Stimulated activated CD8-positive, alpha-beta memory T cell treated with anti-CD3 and anti-CD28 coated beads, Interleukin-15, amount 100 ng/mL, for 24 hours (primary cell): ENCODE results near the gene TMEM176A.
A peak's percentile ranks its signal among the peaks of the same experiment; 100 is the strongest.
"Not testable (repeated sequence)": the region's sequence is repeated elsewhere in the genome, so short reads cannot be mapped to it uniquely, and the experiment has no call there.

ENCODE experiments used
- DNase-seq: peaks from one replicate; pipeline ENCODE4 v3.0.0-alpha.2; 2020; ENCODE audit warnings: low read depth

Gene TMEM176A, protein sequence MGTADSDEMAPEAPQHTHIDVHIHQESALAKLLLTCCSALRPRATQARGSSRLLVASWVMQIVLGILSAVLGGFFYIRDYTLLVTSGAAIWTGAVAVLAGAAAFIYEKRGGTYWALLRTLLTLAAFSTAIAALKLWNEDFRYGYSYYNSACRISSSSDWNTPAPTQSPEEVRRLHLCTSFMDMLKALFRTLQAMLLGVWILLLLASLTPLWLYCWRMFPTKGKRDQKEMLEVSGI

DNA sequence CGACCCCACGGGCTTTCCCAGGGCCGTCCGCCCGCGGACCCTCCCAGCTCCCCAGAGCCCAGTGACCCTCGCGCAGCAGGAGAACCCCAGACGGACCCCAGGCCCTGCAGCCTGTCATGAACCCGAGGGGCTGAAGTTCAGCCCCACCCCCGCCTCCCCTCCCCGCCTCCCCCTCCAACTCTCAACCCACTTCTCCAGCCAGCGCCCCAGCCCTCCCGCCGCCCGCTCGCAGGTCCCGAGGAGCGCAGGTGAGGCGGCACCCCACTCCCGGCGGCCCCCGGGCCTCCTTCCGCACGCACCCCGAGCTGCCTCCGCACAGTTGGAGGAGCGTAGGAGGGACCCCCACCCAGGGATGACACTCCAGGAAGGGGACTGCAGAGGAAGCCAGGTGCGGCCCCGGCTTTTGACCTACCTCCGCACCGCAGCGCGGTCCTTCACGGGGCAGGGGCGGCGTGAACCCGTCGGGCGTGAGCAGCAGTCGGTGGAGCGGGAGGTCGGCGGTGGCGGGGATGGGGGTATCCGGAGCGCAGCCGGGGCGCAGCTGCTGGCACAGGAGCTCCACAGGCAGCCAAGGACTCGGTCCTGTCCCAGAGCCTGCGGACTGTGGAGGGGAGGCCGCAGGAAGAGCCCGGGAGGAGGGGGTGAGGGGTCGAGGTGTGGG lies at the start of gene TMEM176A:
Gene TMEM176A, plus strand, starts transcription at position 189 of the 661 bp plus-strand sequence. CDS start 782 bp downstream, outside the sequence.
- DNase-seq: no peak

DNA sequence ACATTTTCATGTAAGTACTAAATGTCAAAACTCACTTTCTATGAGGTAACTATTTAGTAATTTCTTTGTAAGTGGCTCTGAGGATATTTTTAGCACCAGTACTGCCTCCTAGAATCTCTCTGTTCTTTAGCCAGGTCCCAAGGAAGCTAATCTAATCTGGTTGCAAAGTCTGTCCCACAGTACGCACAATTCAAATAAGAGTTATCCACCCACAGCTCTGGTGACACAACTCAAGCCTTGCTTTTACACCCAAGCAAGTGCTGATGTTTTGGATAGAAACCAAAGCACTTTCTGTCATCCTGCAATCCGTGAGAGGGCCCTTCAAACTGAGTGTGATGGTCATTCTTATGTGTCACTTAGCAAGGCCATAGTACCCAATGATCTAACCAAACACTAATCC lies 48.9 kb upstream of the TMEM176A start:
- DNase-seq: no peak

DNA sequence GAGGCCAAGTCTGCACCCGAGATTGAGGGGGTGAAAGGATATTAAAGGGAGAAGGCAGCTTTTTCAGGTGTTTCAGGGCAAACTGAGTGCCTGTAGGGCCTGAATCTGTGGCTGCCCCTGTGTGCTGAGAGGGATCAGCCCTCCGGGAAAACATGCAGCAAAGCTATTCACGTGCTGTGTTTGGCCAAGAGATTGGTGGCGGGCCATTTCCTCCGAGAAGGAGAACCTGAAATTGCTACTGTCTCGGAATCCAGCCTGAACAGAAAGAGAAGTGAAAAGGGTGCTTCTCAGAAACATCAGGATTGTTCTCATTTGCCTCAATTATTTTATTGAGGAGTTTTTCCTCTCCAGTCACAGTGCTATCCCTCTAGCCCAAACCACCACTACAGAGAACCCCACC lies 47.3 kb upstream of the TMEM176A start:
- DNase-seq: no peak

DNA sequence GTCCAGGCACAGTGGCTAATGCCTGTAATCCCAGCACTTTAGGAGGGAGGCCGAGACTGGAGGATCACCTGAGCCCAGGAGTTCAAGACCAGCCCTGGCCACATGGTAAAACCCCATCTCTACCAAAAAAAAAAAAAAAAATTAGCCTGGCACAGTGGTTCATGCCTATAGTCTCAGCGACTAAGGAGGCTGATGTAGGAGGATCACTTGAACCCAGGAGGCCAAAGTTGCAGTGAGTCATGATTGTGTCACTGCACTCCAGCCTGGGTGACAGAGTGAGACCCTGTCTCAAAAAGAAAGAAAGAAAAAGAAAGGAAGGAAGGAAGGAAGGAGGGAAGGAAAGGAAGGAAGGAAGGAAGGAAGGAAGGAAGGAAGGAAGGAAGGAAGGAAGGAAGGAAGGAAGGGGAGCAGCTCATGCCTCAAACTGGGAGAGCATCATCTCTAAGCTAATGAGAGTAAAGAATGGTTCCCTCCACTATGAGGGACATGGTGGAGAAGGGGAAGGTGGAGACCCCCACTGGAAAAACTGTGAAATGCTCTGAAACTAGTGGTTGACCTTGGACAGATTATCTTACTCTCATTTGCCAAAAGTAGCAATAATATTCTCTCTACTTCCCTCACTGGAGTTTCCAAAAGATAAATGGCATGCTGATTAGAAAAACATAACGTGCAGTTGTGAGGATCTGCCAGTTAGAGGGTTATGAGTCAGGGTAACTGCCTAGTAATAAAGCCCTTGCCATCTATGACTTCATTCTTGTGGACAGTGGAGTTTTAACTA lies 46.6 kb upstream of the TMEM176A start:
- no peak for DNase-seq

DNA sequence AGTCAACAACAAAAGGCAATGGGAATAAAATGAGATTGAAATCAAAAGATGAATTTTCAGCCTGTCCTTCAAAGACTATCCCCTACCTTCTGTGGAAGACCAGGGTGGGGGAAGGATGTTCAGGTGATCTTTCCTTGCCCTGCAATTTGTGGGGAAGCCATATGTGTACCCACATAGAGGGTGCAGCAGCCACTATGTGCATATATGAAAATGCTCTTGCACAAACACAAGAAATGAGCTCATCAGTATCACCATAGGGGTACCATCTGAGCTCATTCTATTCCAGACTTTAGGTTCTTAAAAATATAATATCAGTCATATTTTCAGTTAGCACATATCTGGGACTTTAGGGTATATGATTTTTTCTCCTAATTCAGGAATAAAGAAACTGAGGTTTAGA lies 45.6 kb upstream of the TMEM176A start:
- DNase-seq: no peak

DNA sequence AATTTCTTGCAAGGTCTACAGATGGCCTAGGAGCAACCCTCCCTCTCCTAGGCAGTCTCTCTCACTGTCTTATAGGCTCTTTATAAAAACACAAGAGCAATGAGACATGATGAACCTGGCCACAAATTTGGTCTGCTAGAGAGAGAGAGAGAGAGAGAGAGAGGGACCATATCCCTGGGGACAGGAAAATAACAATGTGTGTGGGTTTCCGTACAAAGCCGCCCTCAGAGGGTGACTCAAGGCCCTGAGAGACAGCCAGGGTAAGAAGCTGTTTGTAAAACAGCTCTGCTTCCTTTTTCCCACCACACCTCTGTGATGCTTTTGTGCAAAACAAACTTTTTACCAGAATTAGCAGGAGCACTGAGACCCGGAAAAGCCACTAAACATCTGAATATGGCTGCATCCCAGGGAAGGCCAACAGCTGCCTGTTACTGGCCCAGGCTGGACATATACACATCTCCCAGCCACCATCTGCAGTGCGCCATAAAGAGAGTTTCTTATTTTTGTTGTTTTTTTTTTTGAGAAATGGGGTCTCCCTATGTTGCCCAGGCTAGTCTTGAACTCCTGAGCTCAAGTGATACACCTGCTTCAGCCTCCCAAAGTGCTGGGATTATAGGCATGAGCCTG lies 45.0 kb upstream of the TMEM176A start:
- no peak for DNase-seq

DNA sequence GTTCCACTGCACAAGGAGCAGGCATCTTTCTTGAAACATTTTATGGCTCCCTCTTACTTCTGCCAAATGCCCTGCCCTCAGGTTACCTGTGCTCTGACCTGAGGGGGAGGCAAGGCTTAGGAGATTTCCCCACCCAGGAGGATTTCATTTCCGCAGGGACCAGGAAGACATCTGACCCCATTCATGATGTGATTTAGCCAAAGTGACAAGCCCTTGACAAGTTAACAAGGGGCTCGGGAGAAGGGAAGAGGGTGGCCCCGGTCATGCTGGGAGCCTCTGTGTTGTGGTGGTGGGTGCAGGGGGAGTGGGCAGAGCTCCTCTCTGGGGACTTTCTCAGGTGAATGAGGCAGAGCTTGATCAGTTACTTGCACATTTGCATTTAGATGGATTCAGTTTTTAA lies 44.4 kb upstream of the TMEM176A start:
- DNase-seq: no peak

DNA sequence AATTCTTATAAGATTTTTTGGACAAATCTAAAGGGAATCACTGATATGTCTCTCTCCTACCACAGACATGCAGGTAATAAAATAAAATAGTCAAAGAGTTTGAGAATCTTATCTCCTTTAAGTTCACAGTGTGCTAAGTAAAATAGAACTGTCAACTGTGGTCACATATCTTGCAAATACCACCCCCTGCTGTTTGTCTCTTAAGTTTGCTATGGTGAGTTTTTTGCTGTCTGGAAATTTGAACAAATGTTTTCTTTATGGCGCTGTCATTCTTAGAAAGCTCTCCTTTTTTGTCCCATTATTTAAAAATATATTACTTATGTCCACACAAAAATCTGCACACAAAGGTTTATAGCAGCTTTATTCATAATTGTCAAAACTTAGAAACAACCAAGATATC lies 43.7 kb upstream of the TMEM176A start:
- DNase-seq: no peak

DNA sequence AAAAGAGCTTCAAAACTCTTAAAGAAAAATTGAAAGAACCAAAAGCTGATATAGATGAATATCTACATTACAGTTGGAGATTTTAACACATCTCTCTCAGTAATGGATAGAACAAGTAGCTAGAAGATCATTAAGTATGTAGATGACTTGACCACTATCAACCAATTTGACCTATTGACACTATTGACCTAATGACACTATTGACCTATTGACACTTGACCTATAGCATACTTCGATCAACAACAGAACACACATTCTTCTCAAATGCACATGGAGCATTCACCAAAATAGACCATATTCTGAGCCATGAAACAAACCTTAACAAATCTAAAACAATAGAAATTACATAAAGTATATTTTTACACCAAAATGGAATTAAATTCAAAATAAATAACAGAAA lies 41.1 kb upstream of the TMEM176A start:
- no peak for DNase-seq

DNA sequence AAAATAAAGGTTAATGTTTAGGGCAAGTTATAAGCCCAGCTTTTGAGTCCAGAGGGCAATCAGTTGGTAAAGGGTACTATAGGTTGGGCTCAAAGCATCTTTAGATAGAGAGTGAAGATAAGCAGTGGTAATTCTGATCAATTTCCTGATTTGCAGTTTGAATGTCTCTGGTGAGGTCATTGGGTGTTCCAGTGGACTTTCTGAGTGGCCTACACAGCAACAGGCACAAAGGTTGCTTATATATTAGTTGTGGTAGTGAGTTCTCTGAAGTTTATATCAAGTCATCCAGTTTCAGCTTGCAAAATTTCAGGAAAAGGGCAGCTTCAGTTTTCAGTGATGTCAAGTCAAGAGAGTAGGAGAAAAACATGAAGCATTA lies 34.2 kb upstream of the TMEM176A start:
- no peak for DNase-seq

DNA sequence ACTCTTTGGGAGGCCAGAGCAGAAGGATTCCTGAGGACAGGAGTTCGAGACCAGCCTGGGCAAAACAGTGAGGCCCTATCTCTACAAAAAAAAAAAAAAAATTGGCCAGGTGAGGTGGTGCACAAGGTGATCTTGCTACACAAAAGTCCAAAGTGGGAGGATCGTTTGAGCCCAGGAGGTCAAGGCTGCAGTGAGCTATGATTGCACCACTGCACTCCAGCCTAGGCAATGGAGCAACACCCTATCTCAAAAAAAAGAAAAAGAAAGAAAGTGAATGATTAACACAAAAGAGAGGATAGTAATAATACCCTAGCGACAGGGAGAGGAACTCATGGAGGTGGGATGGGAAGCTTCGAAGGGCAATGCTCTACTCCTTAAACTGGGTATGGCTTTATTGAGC lies 30.8 kb upstream of the TMEM176A start:
- no peak for DNase-seq

DNA sequence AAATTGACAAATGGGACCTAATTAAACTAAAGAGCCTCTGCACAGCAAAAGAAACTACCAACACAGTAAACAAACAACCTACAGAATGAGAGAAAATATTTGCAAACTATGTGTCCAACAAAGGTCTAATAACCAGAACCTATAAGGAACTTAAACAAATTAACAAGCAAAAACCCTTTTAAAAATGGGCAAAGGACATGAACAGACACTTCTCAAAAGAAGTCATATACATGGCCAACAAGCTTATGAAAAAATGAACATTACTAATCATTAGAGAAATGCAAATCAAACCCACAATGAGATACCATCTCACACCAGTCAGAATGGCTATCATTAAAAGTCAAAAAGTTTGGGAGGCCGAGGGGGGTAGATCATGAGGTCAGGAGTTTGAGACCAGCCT lies 26.4 kb upstream of the TMEM176A start:
- DNase-seq: not testable (repeated sequence)

DNA sequence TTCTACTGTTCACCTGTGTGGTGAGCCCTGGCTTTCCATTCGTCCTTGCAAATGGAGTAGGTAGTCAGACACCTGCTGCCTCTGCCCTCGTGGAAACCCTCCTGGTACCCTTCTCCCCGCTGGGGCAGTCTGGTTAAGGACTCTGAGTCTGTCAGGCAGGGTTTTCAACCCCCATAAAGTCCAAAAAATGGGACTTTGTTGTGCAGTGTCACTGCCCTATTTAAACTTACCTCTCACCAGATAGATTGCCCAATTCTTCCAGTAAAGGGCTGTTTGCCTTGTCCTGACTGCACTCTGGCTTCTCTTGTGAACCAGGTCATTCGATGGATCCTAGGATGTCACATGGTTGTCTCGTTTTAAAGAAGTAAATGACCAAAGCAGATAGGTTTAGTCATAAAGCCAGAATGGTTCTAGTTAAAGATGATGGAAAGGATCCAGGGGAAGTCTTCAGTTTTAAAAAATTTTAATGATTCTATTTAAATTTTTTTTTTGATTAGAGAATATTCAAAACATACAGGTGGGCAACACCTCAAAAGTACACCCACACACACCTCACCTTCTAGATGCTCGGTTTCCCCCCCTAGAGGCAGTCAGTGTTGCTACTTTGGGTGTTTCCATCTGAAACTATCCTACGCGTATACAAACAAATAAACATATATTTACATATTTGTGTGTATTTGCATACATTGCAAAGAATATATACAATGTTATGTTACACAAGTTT lies 22.4 kb upstream of the TMEM176A start:
- DNase-seq: no peak

DNA sequence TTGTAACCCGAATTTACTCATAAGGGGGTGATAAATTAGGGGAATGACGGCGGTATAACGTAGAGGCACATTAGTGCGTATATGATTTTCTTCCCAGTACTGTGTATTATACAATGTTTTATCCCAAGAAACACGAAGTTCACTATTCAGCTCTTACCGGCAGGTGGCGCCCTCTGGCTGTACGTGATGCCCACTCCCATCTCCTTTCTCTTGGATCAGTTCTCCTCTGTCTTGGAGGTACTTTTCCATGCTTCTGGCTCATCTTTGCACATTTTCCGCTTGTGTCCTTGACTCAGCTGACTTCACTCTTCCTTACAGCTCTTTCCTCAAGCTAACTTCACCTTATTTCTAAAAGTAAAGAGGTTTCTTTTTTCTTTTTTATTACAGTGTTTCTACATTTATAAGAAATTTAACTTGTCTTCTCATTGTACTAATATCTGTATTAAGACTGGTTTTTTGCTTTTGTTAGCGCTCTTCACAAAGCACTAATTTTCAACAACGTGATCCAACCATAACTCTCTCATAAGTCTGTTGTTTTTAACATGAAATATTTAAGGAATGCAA lies 21.7 kb upstream of the TMEM176A start:
- peak; percentile 59 for DNase-seq

DNA sequence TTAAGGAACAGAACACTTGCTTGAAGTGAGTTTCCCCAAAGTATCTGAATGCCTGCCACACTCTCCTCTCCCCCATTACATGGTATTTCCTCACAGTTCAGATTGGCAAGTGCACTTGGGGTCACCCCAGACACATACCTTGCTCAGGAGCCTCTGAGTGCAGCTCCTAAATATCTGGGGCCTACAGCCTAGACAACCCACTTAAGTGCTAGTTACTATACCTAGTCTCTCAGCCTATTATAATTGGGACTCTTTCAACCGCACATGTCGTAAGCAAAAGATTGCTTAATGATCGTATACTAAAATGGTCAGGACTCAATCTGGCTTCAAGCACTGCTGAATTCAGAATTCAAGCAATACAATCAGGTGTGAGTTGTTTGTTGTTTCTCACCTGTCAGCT lies 20.3 kb upstream of the TMEM176A start:
- DNase-seq: no peak

DNA sequence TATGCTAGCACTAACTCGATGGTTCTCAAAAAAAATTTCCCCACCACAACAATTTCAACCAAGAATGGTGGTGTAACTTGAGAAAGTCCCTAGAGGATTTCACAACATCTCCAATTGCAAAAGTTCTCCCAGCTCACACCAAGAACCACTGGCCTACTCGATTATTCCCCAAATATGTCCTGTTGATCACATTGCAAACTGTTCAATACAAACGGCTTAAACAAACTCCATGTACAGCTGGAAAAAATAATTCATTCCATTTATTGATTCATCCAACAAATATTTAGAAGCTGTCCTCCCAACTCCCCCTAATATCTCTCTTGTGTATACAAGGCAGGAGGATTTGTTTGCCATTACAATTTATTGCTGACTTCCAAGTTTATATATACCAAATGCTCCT lies 19.5 kb upstream of the TMEM176A start:
- DNase-seq: no peak

DNA sequence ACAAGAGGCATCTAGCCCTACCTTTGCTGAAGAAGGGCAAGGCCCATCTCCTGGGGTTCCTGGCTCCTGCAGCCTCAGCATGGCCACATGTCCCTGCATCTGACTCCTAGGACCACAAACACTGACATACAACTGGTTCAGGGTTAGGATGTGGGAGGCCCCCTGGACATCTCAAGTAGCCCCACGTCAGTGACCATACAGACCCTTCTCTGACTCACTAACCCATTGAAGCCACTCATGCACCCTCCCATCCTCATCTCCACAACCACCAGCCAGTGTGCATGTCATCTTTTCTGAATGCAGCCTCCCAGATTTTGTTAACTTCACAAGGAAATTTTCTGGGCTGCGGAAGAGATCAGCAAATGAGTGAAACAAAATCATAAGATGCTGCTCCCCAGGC lies 18.6 kb upstream of the TMEM176A start:
- DNase-seq: no peak

DNA sequence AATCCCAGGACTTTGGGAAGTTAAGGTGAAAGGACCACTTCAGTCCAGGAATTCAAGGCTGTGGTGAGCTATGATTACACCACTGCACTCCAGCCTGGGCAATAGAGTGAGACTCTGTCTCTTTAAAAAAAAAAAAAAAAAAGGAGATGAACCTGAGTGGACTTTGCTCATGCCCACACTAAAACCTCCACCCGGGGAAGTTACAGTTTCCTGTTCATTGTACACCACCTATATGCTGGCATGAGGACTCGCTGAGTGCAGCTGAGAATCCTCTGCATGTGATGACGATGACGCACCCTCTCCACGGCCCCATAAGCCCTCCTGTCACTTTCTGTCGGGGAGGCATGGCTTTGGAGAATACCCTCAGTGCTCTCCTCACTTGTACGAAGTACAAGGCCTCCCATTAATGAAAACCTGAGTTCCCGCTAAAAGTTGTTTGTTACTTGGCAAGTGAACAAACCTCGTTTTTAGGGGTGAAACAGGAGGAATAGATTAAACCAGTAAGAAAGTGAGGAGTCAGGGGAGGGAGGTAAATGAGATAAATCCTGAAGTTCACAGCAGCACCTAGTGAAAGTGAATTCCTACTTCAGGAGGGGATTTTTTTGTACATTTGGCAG lies 16.3 kb upstream of the TMEM176A start:
- no peak for DNase-seq

DNA sequence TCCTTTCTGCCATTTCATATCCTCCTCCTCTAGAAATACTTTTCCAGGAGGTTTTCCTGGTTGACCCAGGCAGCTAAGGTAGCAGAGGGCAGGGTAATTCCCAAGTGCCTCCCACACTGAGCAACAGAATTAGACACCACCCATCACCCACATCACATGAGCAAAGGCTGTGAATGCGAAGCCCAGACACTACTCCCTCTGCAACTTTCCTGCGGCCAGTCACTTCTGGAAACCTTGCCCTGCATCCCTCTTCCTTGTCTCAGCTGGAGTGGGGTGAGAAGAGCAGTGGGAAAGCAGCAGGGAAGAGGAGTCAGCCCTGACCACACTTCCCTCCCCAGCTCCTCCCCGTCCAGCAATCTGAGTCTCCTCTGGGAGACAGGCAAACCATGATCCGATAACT lies 15.6 kb upstream of the TMEM176A start:
- DNase-seq: no peak

DNA sequence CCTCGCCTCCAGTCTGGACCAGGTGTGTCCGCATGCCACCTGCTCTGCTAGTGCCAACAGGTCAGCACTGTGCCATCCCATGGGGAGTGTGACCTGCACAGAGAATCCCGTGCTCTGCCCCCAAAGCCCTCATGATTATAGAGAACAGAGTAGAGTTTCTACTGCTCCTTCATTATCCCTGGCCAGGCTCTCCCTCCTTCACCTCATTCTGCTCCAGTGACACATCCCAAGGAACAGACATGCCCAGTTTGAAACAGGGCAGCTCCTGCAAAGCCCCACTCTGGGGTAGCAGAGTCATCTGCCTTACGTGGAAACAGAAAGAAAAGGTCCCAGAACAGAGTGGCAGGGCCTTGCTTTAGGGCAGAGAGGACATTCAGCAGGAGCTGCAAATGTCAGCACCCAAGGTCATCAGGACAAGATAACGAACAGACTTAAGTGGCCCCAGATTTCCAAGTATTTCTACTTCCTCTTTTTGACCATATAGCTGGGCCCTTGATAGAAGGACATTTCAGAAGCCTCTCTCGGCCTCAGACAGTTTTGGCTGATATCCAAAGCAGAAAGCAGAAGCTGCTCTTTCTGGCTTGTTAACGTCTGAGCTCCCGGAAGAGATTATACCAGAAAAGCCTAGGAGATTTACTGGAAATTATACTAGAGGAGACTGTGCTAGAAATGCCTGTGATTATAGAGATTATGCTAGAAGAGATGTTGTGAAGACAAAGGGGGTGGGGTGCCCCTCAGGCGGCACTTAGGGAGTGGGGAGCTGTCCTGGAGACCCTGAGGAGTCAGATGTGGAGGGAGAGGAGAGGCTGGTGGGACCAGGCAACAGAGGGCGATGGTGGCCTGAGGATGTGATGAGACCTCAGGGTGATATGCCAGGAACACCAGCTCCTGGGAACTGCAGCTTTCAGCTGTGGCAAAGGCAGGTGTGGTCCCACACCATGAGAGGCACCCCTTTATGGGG lies 13.0 kb upstream of the TMEM176A start:
- no peak for DNase-seq
